ENCODE results near the gene RASGRF2.

Gene RASGRF2

DNA sequence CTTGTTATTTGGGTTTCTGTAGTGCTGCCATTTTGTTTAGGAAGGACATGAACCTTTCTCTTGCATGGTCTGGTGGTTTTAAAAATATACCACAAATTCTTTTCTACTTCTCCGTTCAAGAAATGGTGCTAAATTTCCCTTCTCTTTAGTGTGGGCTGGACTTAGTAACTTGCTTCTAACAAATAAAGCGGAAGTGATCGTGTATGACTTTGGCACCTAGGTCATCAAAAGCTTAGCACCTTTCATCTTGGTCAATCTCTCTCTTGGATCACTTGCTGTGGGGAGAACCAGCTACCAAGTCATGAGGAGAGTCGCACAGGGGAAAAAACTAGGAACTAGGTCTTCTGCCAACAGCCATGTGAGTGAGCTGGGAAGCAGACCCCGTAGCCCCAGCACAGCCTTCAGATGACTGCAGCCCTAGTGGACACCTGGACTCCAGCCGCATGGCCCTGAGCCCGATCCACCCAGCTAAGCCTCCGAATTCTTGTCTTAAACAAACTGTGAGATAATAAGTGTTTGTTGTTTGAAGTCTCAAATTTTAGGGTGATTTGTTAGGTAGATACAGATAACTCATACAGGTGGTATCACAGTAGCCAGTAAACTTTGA, 185.3 kb downstream of the RASGRF2 start:
- intact Hi-C loops (cut with DNase I; ENCODE audit: low total_unique reads): no loop called here
- H3K27ac ChIP-seq: no peak overlapping the region
- no peak for DNase-seq
- H3K4me3 ChIP-seq: no peak overlapping the region
- TF ChIP-seq, protein P1, sequence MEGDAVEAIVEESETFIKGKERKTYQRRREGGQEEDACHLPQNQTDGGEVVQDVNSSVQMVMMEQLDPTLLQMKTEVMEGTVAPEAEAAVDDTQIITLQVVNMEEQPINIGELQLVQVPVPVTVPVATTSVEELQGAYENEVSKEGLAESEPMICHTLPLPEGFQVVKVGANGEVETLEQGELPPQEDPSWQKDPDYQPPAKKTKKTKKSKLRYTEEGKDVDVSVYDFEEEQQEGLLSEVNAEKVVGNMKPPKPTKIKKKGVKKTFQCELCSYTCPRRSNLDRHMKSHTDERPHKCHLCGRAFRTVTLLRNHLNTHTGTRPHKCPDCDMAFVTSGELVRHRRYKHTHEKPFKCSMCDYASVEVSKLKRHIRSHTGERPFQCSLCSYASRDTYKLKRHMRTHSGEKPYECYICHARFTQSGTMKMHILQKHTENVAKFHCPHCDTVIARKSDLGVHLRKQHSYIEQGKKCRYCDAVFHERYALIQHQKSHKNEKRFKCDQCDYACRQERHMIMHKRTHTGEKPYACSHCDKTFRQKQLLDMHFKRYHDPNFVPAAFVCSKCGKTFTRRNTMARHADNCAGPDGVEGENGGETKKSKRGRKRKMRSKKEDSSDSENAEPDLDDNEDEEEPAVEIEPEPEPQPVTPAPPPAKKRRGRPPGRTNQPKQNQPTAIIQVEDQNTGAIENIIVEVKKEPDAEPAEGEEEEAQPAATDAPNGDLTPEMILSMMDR (IDR thresholded peaks at IDR 0.05): no peak
- H3K4me1 ChIP-seq: peaks cover 0 to 10% (median 7%) of the 10 kb centered on the region in 4 donors
- H3K9me3 ChIP-seq: no peaks in the 10 kb centered on the region
- H3K36me3 ChIP-seq: no peaks in the 10 kb centered on the region
- peaks cover 0 to 2% of the 10 kb centered on the region in 2 donors for H3K27me3 ChIP-seq

DNA sequence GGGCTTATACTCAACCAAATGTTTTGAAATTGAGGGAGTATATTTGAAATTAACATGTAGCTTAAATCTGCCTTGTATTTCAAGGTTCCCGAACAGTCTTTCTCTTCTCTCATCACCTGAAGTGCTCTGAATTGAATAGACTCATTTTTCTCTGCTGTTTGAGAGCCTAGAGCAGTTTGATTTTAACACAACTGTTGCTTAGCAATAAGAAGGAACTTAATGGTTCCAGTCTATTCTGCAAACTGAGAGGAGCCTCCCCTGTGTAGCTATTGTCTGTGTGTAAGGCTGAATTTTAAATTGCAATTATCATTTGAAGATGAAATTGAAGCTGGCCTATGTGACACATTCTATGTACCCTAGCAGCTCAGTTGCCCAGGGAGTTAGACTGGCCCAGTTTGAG, 185.9 kb downstream of the RASGRF2 start:
- Histone ChIP-seq H3K27ac (no peak overlapping the region), H3K4me3 (no peak overlapping the region), H3K9me3 (no peaks in the 10 kb centered on the region), H3K27me3 (peaks cover 0 to 2% of the 10 kb centered on the region in 2 donors), H3K36me3 (no peaks in the 10 kb centered on the region), H3K4me1 (peaks cover 0 to 4% (median 1%) of the 10 kb centered on the region in 4 donors)
- no peak for DNase-seq
- intact Hi-C loops (cut with DNase I; ENCODE audit: low total_unique reads): no loop called here
- TF ChIP-seq, protein P1 (IDR thresholded peaks at IDR 0.05): no peak

DNA sequence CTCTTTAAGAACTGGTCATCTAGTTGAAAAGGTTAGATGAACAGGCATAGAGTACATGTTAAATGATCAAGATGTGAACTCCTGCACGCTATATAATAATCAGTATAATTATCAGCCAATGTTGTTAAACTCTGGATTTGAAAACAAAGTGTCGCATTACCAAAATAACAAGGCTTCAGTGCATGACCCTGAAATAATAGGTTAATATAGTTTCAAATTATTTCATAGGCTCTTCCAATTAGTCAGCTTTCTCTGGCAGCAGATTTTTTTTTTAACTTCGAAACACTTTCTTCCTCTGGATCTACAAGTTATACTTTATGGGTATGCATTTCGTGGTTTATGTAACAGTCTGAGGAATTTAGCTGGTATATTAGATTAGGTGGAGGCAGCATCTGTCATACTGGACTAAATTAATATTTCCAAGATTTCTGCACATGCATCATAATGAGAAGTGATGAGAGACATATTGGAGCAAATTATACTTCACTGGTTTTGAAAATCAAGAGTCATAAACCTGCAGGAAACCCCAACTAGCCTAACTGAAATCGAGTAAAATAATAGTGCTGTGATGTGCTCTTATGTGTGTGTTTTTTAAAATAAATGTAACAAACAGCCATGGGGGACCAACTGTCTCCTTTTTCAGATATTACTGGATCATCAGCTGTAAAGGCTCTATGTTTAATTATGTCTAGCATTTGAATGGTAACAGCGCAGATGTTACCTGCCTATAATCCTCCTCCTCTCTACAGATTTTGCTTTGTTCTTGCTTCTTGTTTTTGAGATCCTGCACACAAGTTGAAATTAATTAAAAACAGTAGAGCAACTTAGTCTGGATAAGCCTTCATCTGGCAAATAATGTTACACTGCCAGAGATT, 187.1 kb downstream of the RASGRF2 start:
- TF ChIP-seq, protein P1 (IDR thresholded peaks at IDR 0.05): no peak
- H3K4me3 ChIP-seq: no peak overlapping the region
- DNase-seq: no peak
- H3K27ac ChIP-seq: no peak overlapping the region
- intact Hi-C loops (cut with DNase I; ENCODE audit: low total_unique reads): no loop called here
- H3K36me3 ChIP-seq: no peaks in the 10 kb centered on the region
- no peaks in the 10 kb centered on the region for H3K9me3 ChIP-seq
- peaks cover 0 to 2% of the 10 kb centered on the region in 2 donors for H3K27me3 ChIP-seq
- H3K4me1 ChIP-seq: no peaks in the 10 kb centered on the region

DNA sequence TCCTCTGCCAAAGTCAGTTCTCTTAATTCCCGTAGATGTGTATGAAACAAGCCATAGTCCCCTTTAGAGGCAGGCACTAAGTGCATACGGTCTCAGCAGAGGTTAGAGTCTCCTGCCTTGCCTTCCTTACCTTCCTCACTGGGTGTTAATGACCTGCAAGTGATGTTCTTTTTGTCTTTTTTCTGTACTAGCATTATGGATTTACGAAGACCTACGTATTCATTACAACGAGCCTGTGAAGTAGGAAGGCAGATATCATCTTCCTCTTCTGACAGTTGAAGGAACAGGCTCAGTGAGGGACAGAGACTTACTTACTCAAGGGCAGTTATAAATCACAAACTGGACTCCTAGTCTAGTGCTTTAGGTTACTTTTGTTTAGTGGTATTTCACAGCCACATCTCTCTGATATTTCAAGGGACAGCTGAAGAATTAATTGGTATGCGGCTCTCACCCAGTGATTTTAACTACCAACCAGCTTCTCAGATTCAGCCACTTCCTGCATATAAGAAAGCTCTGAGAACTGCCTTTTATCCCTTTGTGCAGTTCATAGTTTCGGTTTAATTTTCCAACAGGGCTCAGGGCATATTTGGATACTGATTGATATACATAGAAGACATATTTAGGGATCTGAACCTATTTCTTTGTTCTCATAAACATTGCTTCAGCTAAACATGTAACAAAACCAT, 187.9 kb downstream of the RASGRF2 start:
- intact Hi-C loops (cut with DNase I; ENCODE audit: low total_unique reads): no loop called here
- TF ChIP-seq, protein P1 (IDR thresholded peaks at IDR 0.05): no peak
- Histone ChIP-seq H3K9me3 (no peaks in the 10 kb centered on the region), H3K27ac (no peak overlapping the region), H3K4me3 (no peak overlapping the region), H3K27me3 (peaks cover 0 to 2% of the 10 kb centered on the region in 2 donors), H3K4me1 (no peaks in the 10 kb centered on the region), H3K36me3 (no peaks in the 10 kb centered on the region)
- DNase-seq: no peak

DNA sequence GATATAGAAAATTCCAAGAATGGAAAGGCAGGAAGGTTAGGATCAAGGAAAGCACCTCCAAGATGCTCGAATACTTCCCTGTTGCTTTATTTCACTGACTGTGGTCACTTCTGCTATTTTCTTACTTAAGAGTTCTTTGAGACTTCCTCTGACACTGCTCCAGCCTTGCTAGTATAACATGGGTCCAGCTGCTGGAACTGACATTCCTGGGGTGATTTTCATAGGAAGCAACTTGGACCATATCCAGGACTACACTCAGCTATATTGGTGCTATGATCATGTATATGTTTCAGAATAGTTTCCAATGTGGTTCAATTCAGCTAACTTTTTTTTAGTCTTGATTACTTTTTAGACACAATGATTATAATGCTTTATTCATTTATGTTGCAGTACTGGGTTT, 191.4 kb downstream of the RASGRF2 start:
- no peaks in the 10 kb centered on the region for H3K4me1 ChIP-seq
- H3K9me3 ChIP-seq: peaks cover 0 to 9% (median 2%) of the 10 kb centered on the region in 3 donors
- H3K36me3 ChIP-seq: no peaks in the 10 kb centered on the region
- no peak for DNase-seq
- TF ChIP-seq, protein P1 (IDR thresholded peaks at IDR 0.05): no peak
- intact Hi-C loops (cut with DNase I; ENCODE audit: low total_unique reads): no loop called here
- H3K4me3 ChIP-seq: no peak overlapping the region
- no peaks in the 10 kb centered on the region for H3K27me3 ChIP-seq
- no peak overlapping the region for H3K27ac ChIP-seq

Data from tibial artery (tissue), 4 donors.